Endothelial cell (in vitro differentiated cells): ENCODE results near the gene SPCS1. TPM values are rescaled to one million over a fixed set of nuclear protein-coding genes. Genes with fewer than 3 reads are reported as not detected.

Experiments used
- DNase-seq: peaks from one replicate; pipeline ENCODE4 v3.0.0; 2021; ENCODE audit warnings: low spot score
- H3K27ac Mint-ChIP-seq: one replicate; pipeline ENCODE4 v1.8.0; 2021; ENCODE audit warnings: mixed read lengths, inconsistent platforms; ENCODE audit not compliant: unreplicated experiment
- H3K27me3 Mint-ChIP-seq: one replicate; pipeline ENCODE4 v1.8.0; 2021; ENCODE audit warnings: mild to moderate bottlenecking, moderate library complexity, mixed read lengths, inconsistent platforms; ENCODE audit not compliant: unreplicated experiment
- H3K36me3 Mint-ChIP-seq: one replicate; pipeline ENCODE4 v1.8.0; 2021; ENCODE audit warnings: mild to moderate bottlenecking, low read depth, mixed read lengths, inconsistent platforms; ENCODE audit not compliant: unreplicated experiment
- H3K4me1 Mint-ChIP-seq: one replicate; pipeline ENCODE4 v1.8.0; 2021; ENCODE audit warnings: mild to moderate bottlenecking, mixed read lengths, inconsistent platforms; ENCODE audit not compliant: unreplicated experiment
- H3K4me3 Mint-ChIP-seq: one replicate; pipeline ENCODE4 v1.8.0; 2021; ENCODE audit warnings: mild to moderate bottlenecking, mixed read lengths, inconsistent platforms; ENCODE audit not compliant: unreplicated experiment
- H3K9me3 Mint-ChIP-seq: one replicate; pipeline ENCODE4 v1.8.0; 2021; ENCODE audit warnings: mixed read lengths, inconsistent platforms; ENCODE audit not compliant: unreplicated experiment
- CTCF ChIP-seq: fragments of 200-600 bp; sonication (generic); IDR thresholded peaks from one replicate; pipeline ENCODE4 v1.5.0; 2021; ENCODE audit warnings: antibody characterized with exemption; ENCODE audit not compliant: unreplicated experiment
- total RNA-seq: library from RNA; stranded (reverse); fragmentation: NEBNext Ultra II Directional; extraction: Animal tissue kit (Norgen Biotek cat#: 25700); gene quantifications from one replicate; pipeline ENCODE4 v1.2.1, GENCODE V29; 2021; ENCODE audit not compliant: unreplicated experiment

The SPCS1 gene
- total RNA-seq, 1 donor from 2014 or later = 83.9 TPM

- Mint-ChIP-seq H3K4me3 (no peak overlapping the region), H3K27ac (no peak overlapping the region), H3K36me3 (peaks cover 45% of the 10 kb centered on the region)
Observed at GRCh38 chr3:52743152-52743551, 37.2 kb downstream of the SPCS1 start.

GRCh38 chr3:52743721-52744120, 37.8 kb downstream of the SPCS1 start:
- H3K27me3 Mint-ChIP-seq = no peaks in the 10 kb centered on the region
- no peak overlapping the region for H3K27ac Mint-ChIP-seq
- H3K4me3 Mint-ChIP-seq = no peak overlapping the region
- DNase-seq = no peak
- H3K36me3 Mint-ChIP-seq = peaks cover 50% of the 10 kb centered on the region
- no peaks in the 10 kb centered on the region for H3K4me1 Mint-ChIP-seq
- no peak for TF ChIP-seq CTCF
- H3K9me3 Mint-ChIP-seq = no peaks in the 10 kb centered on the region

More at GRCh38 chr3:52743152-52743551, 37.2 kb downstream of the SPCS1 start:
- H3K4me1 Mint-ChIP-seq = no peaks in the 10 kb centered on the region
- H3K27me3 Mint-ChIP-seq = no peaks in the 10 kb centered on the region
- DNase-seq = no peak
- no peaks in the 10 kb centered on the region for H3K9me3 Mint-ChIP-seq
- TF ChIP-seq CTCF = no peak

- Mint-ChIP-seq H3K9me3 (no peaks in the 10 kb centered on the region), H3K36me3 (peaks cover 14% of the 10 kb centered on the region), H3K27me3 (no peaks in the 10 kb centered on the region), H3K27ac (no peak overlapping the region), H3K4me3 (no peak overlapping the region), H3K4me1 (no peaks in the 10 kb centered on the region)
- no peak for TF ChIP-seq CTCF
- no peak for DNase-seq
Observed at GRCh38 chr3:52752045-52752660, 46.2 kb downstream of the SPCS1 start.

- Mint-ChIP-seq H3K27me3 (no peaks in the 10 kb centered on the region), H3K36me3 (peaks cover 14% of the 10 kb centered on the region), H3K9me3 (no peaks in the 10 kb centered on the region), H3K27ac (no peak overlapping the region), H3K4me3 (no peak overlapping the region), H3K4me1 (no peaks in the 10 kb centered on the region)
- no peak for TF ChIP-seq CTCF
- no peak for DNase-seq
Observed at GRCh38 chr3:52754373-52754772, 48.5 kb downstream of the SPCS1 start.

GRCh38 chr3:52756141-52756540, 50.2 kb downstream of the SPCS1 start:
- H3K9me3 Mint-ChIP-seq = no peaks in the 10 kb centered on the region
- H3K27ac Mint-ChIP-seq = no peak overlapping the region
- DNase-seq = no peak
- peaks cover 16% of the 10 kb centered on the region for H3K36me3 Mint-ChIP-seq
- H3K4me1 Mint-ChIP-seq = no peaks in the 10 kb centered on the region
- no peak overlapping the region for H3K4me3 Mint-ChIP-seq
- TF ChIP-seq CTCF = no peak
- H3K27me3 Mint-ChIP-seq = no peaks in the 10 kb centered on the region

Other genes starting within 250 kb of the SPCS1 start
- 866 TPM for gene STAB1, start 210.8 kb upstream of the SPCS1 start, total RNA-seq
- gene NT5DC2, start 172.2 kb upstream of the SPCS1 start, total RNA-seq = 252 TPM
- gene UQCC5, start 169.5 kb upstream of the SPCS1 start, total RNA-seq = 13.3 TPM
- 68.7 TPM for gene PBRM1, start 20.2 kb upstream of the SPCS1 start, total RNA-seq
- gene GNL3, start 20.1 kb upstream of the SPCS1 start, total RNA-seq = 50.0 TPM
- 54.7 TPM for gene GLT8D1, start 315 bp upstream of the SPCS1 start, total RNA-seq
- 16.9 TPM for gene NEK4, start 64.8 kb downstream of the SPCS1 start, total RNA-seq
- not detected for gene ITIH1, start 71.5 kb downstream of the SPCS1 start, total RNA-seq
- not detected for gene ITIH3, start 88.7 kb downstream of the SPCS1 start, total RNA-seq
- gene ITIH4, start 124.6 kb downstream of the SPCS1 start, total RNA-seq = 8.2 TPM
- gene MUSTN1, start 128.9 kb downstream of the SPCS1 start, total RNA-seq = 1.1 TPM
- gene STIMATE, start 191.4 kb downstream of the SPCS1 start, total RNA-seq = 24.5 TPM